ENCODE measurements around the gene NPY.
"Not testable (repeated sequence)": the region's sequence is repeated elsewhere in the genome, so short reads cannot be mapped to it uniquely, and the experiment has no call there.

NPY gene

DNA sequence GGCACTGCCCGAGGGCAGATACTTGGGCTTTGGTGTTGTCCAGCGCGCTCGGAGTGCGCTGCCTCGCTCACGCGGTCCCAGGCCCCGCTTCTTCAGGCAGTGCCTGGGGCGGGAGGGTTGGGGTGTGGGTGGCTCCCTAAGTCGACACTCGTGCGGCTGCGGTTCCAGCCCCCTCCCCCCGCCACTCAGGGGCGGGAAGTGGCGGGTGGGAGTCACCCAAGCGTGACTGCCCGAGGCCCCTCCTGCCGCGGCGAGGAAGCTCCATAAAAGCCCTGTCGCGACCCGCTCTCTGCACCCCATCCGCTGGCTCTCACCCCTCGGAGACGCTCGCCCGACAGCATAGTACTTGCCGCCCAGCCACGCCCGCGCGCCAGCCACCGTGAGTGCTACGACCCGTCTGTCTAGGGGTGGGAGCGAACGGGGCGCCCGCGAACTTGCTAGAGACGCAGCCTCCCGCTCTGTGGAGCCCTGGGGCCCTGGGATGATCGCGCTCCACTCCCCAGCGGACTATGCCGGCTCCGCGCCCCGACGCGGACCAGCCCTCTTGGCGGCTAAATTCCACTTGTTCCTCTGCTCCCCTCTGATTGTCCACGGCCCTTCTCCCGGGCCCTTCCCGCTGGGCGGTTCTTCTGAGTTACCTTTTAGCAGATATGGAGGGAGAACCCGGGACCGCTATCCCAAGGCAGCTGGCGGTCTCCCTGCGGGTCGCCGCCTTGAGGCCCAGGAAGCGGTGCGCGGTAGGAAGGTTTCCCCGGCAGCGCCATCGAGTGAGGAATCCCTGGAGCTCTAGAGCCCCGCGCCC, at the start of gene NPY:
TSS of gene NPY (plus strand) at position 294 of the 802 bp plus-strand sequence. CDS start 1,051 bp downstream, outside the sequence.
- Histone ChIP-seq H3K27ac (no peak within 1 kb of the TSS), H3K4me3 (no peak within 1 kb of the TSS)

- H3K4me3 ChIP-seq = no peak overlapping the region
- H3K27ac ChIP-seq = no peak overlapping the region
Measured at GRCh38 chr7:24239260-24239659, 44.7 kb upstream of the NPY start.

DNA sequence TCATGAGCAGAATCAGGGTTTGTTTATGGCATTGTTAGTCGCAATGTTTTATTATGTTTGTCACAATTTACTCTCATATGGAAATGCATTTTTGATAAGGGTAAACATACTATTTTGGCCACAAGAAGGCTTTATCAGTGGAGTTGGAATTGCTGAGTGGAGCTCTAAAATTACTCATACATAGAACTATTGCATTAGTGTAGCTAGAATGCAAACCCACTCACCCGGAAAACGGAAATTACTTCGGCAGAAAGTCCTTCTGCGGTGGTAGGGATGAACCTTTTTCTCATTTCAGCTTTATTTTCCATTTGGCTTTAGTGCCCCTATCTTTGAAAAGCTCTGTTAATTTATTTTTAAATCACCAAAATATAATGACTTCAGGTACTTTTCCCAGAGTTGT, 42.8 kb upstream of the NPY start:
- Histone ChIP-seq H3K27ac (no peak overlapping the region), H3K4me3 (no peak overlapping the region)

DNA sequence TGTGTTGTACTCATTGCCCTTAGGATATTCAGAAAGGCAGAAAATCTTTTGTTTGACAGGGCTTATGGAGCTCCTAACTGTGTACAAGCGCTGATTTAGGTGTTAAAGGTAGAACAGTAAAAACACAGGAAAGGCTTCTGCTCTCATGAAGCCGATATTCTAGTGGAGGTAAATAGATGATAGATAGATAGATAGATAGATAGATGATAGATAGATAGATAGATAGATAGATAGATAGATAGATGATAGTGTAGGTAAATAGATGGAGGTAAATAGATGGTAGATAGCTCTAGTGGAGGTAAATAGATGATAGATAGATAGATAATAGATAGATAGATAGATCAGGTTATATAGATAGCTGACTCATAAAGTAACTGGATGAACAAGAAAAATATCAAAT, 39.4 kb upstream of the NPY start:
- Histone ChIP-seq H3K27ac (no peak overlapping the region), H3K4me3 (no peak overlapping the region)

- H3K4me3 ChIP-seq = no peak overlapping the region
- H3K27ac ChIP-seq = no peak overlapping the region
Measured at GRCh38 chr7:24245362-24245761, 38.6 kb upstream of the NPY start.

GRCh38 chr7:24249266-24249665, 34.7 kb upstream of the NPY start:
- no peak overlapping the region for H3K27ac ChIP-seq
- no peak overlapping the region for H3K4me3 ChIP-seq

DNA sequence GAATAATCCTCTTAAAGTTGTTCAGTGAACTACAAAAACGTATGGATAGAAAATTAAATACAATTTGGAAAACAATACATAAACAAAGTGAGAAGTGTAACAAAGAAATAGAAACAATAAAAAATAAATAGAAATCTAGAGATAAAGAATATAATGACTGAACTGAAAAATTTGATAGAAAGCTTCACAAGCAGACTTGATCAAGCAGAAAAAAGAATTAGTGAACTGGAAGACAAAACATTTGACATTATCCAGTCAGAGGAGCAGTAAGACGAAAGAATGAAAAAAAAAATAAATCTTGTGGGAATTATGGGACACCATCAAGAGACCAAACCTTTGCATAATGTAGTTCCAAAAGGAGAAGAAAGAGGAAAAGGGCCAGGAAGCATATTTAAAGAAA, 32.4 kb upstream of the NPY start:
- Histone ChIP-seq H3K4me3 (no peak overlapping the region), H3K27ac (no peak overlapping the region)

- H3K4me3 ChIP-seq = no peak overlapping the region
- no peak overlapping the region for H3K27ac ChIP-seq
Measured at GRCh38 chr7:24255139-24255538, 28.9 kb upstream of the NPY start.

- not testable (repeated sequence) for H3K4me3 ChIP-seq, H3K27ac ChIP-seq
Measured at GRCh38 chr7:24258324-24258723, 25.7 kb upstream of the NPY start.

DNA sequence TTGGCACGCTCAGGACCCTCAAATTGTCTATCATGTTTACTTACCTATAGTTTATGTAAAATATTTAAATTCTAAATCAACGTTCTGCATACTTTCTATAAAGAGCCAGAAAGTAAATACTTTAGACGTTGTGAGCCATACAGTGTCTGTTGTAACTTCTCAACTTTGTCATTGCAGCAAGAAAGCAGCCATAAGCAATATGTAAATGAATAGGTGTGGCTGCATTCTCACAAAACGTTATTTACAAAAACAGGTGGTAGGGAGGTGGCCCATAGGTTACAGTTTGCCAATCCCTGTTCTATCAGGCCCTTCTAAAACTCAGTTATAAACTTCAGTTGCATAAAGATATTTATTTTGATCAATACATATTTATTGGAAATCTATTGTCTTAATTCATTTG, 12.1 kb upstream of the NPY start:
- H3K27ac ChIP-seq = no peak overlapping the region
- H3K4me3 ChIP-seq = no peak overlapping the region

GRCh38 chr7:24279512-24279911, 4.5 kb upstream of the NPY start:
- no peak overlapping the region for H3K4me3 ChIP-seq

DNA sequence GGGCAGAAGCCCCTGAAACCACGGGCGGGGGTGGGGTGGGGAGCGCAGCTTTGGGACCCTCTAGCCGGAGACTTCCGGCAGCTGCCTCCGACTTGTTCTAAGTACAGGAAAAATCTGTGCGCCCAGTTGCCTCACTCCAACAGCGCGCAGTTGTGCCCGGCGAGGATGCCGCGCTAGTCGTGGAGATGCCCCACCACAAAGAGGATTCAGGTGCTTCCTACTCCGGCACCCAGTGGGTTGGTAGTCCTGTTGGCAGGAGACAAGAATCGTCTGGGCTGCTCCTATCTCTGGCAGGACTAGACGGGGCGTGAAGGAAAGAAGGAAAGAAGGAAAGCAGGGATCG, 465 bp upstream of the NPY start:
- no peak overlapping the region for H3K27ac ChIP-seq
- no peak overlapping the region for H3K4me3 ChIP-seq

More at GRCh38 chr7:24279512-24279911, 4.5 kb upstream of the NPY start:
- no peak overlapping the region for H3K27ac ChIP-seq

- no peak overlapping the region for H3K27ac ChIP-seq
- H3K4me3 ChIP-seq = no peak overlapping the region
Measured at GRCh38 chr7:24284699-24285506, 913 bp downstream of the NPY start.

GRCh38 chr7:24290004-24290641, 6.1 kb downstream of the NPY start:
- Histone ChIP-seq H3K4me3 (no peak overlapping the region), H3K27ac (no peak overlapping the region)

GRCh38 chr7:24291271-24291670, 7.3 kb downstream of the NPY start:
- H3K27ac ChIP-seq = no peak overlapping the region
- H3K4me3 ChIP-seq = no peak overlapping the region

- Histone ChIP-seq H3K4me3 (no peak overlapping the region), H3K27ac (no peak overlapping the region)
Measured at GRCh38 chr7:24297362-24297761, 13.4 kb downstream of the NPY start.

- Histone ChIP-seq H3K27ac (no peak overlapping the region), H3K4me3 (no peak overlapping the region)
Measured at GRCh38 chr7:24298696-24299095, 14.7 kb downstream of the NPY start.

GRCh38 chr7:24299192-24299591, 15.2 kb downstream of the NPY start:
- no peak overlapping the region for H3K27ac ChIP-seq
- no peak overlapping the region for H3K4me3 ChIP-seq

DNA sequence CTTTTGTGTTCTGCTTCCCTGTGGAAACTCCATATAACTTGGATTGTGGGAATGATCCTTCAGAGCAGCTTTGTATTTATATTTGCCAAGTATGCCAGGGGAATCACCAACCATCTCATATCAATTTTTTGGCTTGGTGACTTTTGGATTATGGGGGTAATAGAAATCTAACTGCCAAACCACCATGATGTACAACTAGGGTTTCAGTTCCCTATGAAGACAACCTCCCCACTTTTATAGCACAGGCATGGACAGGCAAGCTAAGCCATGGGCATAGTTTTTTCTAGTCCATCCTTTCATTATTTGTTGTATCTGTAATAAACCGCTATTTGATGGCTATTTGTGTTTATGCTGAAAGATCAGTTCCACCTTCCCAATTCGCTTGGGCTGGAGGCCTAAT, 17.7 kb downstream of the NPY start:
- Histone ChIP-seq H3K4me3 (no peak overlapping the region), H3K27ac (no peak overlapping the region)

GRCh38 chr7:24304494-24305095, 20.6 kb downstream of the NPY start:
- H3K27ac ChIP-seq = no peak overlapping the region
- H3K4me3 ChIP-seq = no peak overlapping the region

Measured in skin epidermis (tissue), 12 donors.